C4-2B (cell line): ENCODE results near the gene CCL1.

Experiments used
- H3K27ac ChIP-seq: fragments of 450-650 bp; 2 replicates; pipeline ENCODE4 v1.5.1; 2017
- ZFX ChIP-seq: fragments of 450-650 bp; IDR thresholded peaks from 2 replicates; pipeline ENCODE4 v1.6.1; 2017
- TF ChIP-seq, protein P1 (sequence below): fragments of 450-650 bp; conservative IDR thresholded peaks from 2 replicates; pipeline ENCODE4 v1.5.1; 2017; ENCODE audit warnings: mild to moderate bottlenecking

CCL1 gene

GRCh38 chr17:34367486-34368195, 4.6 kb upstream of the CCL1 start:
- no peak for TF ChIP-seq ZFX
- TF ChIP-seq, protein P1, sequence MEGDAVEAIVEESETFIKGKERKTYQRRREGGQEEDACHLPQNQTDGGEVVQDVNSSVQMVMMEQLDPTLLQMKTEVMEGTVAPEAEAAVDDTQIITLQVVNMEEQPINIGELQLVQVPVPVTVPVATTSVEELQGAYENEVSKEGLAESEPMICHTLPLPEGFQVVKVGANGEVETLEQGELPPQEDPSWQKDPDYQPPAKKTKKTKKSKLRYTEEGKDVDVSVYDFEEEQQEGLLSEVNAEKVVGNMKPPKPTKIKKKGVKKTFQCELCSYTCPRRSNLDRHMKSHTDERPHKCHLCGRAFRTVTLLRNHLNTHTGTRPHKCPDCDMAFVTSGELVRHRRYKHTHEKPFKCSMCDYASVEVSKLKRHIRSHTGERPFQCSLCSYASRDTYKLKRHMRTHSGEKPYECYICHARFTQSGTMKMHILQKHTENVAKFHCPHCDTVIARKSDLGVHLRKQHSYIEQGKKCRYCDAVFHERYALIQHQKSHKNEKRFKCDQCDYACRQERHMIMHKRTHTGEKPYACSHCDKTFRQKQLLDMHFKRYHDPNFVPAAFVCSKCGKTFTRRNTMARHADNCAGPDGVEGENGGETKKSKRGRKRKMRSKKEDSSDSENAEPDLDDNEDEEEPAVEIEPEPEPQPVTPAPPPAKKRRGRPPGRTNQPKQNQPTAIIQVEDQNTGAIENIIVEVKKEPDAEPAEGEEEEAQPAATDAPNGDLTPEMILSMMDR: no peak
- H3K27ac ChIP-seq: no peak overlapping the region

GRCh38 chr17:34366529-34367107, 3.6 kb upstream of the CCL1 start:
- TF ChIP-seq ZFX: no peak
- TF ChIP-seq, protein P1: no peak
- H3K27ac ChIP-seq: no peak overlapping the region

DNA sequence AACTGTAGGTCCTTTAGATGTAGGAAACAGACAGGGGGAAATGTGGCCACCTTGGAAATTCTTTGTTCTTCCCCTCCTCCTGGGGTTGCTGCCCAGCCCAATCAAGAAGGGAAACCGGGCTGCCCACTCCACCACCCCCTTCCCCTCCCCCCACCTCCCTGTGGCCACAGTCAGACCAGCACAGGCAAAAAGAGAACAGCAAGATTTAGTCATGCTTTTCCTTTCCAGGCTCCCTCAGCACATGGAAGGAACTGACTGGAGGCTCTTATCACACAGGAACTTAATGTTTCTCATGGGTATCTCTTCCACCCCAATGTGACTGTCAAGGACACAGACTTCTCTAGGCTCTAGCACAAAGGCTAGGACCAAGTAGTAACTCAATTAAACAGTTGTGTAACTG, 3.0 kb upstream of the CCL1 start:
- no peak overlapping the region for H3K27ac ChIP-seq
- TF ChIP-seq, protein P1: no peak

- no peak overlapping the region for H3K27ac ChIP-seq
- TF ChIP-seq ZFX: no peak
- TF ChIP-seq, protein P1: no peak
Measured at GRCh38 chr17:34365340-34365739, 2.3 kb upstream of the CCL1 start.

GRCh38 chr17:34364751-34365150, 1.7 kb upstream of the CCL1 start:
- TF ChIP-seq ZFX: no peak
- TF ChIP-seq, protein P1: no peak
- no peak overlapping the region for H3K27ac ChIP-seq

- no peak overlapping the region for H3K27ac ChIP-seq
- no peak for TF ChIP-seq ZFX
- TF ChIP-seq, protein P1: peak; percentile 100
Measured at GRCh38 chr17:34361478-34362061, 1.5 kb downstream of the CCL1 start.

- no peak overlapping the region for H3K27ac ChIP-seq
- TF ChIP-seq, protein P1: no peak
- no peak for TF ChIP-seq ZFX
Measured at GRCh38 chr17:34360601-34361270, 2.3 kb downstream of the CCL1 start.
